Cerebellar cortex (tissue), 1 donor: ENCODE results near the gene CACNA1G.

ENCODE experiments used
- DNase-seq: peaks from one replicate; pipeline ENCODE4 v3.0.0-alpha.2; 2015; ENCODE audit warnings: low spot score

CACNA1G gene

GRCh38 chr17:50672831-50673551 lies 112.5 kb downstream of the CACNA1G start:
- no peak for DNase-seq

- DNase-seq, result no peak
Measured at GRCh38 chr17:50675190-50675589, 114.7 kb downstream of the CACNA1G start.

- peak; percentile 97 for DNase-seq
Measured at GRCh38 chr17:50675627-50676026, 115.1 kb downstream of the CACNA1G start.

- DNase-seq, result no peak
Measured at GRCh38 chr17:50676065-50676975, 115.8 kb downstream of the CACNA1G start.
